Osteoblast (primary cell): Measurements from ENCODE around the gene CD109. TPM values are rescaled to one million over a fixed set of nuclear protein-coding genes. Genes with fewer than 3 reads are reported as not detected.
"Not testable (repeated sequence)": the region's sequence is repeated elsewhere in the genome, so short reads cannot be mapped to it uniquely, and the experiment has no call there.

Experiments used
- DNase-seq: peaks from one replicate; pipeline ENCODE4 v3.0.0; 2011; ENCODE audit warnings: low spot score, mixed read lengths; ENCODE audit not compliant: insufficient read length; ENCODE audit errors: missing footprints
- H2AFZ ChIP-seq: 2 replicates; pipeline ENCODE4 v1.6.0; 2011; ENCODE audit warnings: mild to moderate bottlenecking, low read length
- H3K27ac ChIP-seq: 2 replicates; pipeline ENCODE4 v1.5.1; 2011; ENCODE audit warnings: mild to moderate bottlenecking, low read depth, low read length, moderate library complexity
- H3K27me3 ChIP-seq: 2 replicates; pipeline ENCODE4 v1.6.0; 2012; ENCODE audit warnings: mild to moderate bottlenecking, control low read depth, inconsistent platforms, low read length, moderate library complexity; ENCODE audit not compliant: insufficient read depth
- H3K36me3 ChIP-seq: 2 replicates; pipeline ENCODE4 v1.5.1; 2011; ENCODE audit warnings: mild to moderate bottlenecking, low read length, control low read depth, moderate library complexity; ENCODE audit not compliant: insufficient read depth
- H3K4me1 ChIP-seq: 2 replicates; pipeline ENCODE4 v1.5.1; 2011; ENCODE audit warnings: mild to moderate bottlenecking, low read length, control low read depth, moderate library complexity; ENCODE audit not compliant: insufficient read depth
- H3K4me2 ChIP-seq: 2 replicates; pipeline ENCODE4 v1.6.0; 2011; ENCODE audit warnings: mild to moderate bottlenecking, low read length; ENCODE audit not compliant: insufficient read depth
- H3K4me3 ChIP-seq: fragments of 200-600 bp; sonication (generic); 3 replicates; pipeline ENCODE4 v1.5.1; 2012; ENCODE audit warnings: mild to moderate bottlenecking, low read length, inconsistent platforms; ENCODE audit not compliant: insufficient read depth
- H3K79me2 ChIP-seq: 2 replicates; pipeline ENCODE4 v1.6.0; 2012; ENCODE audit warnings: mild to moderate bottlenecking, low read length, control low read depth, inconsistent platforms; ENCODE audit not compliant: insufficient read depth
- H3K9me3 ChIP-seq: 2 replicates; pipeline ENCODE4 v1.5.1; 2011; ENCODE audit warnings: low read depth, low read length, control low read depth
- H4K20me1 ChIP-seq: 2 replicates; pipeline ENCODE4 v1.6.0; 2012; ENCODE audit warnings: mild to moderate bottlenecking, low read length, control low read depth; ENCODE audit not compliant: insufficient read depth
- CTCF ChIP-seq: IDR thresholded peaks from 2 replicates; pipeline ENCODE4 v1.5.1; 2011; ENCODE audit warnings: mild to moderate bottlenecking, low read depth, low read length, moderate library complexity; ENCODE audit errors: extremely low read depth
- total RNA-seq: library from RNA; depleted of rRNA; stranded (reverse); fragments of >200 nt; gene quantifications from 2 replicates; pipeline ENCODE4 v1.2.3, GENCODE V29; 2012

Gene CD109
- total RNA-seq, 1 donor = 93.4 TPM

GRCh38 chr6:73724389-73724788 lies 28.4 kb downstream of the CD109 start:
- TF ChIP-seq CTCF = no peak
- Histone ChIP-seq H3K4me1 (peaks cover 13% of the 10 kb centered on the region), H3K27me3 (no peaks in the 10 kb centered on the region), H2AFZ (no peak overlapping the region), H3K27ac (no peak overlapping the region), H3K79me2 (peaks cover 8% of the 10 kb centered on the region), H3K4me3 (no peak overlapping the region), H3K36me3 (no peaks in the 10 kb centered on the region), H3K9me3 (no peaks in the 10 kb centered on the region), H3K4me2 (no peak overlapping the region), H4K20me1 (no peaks in the 10 kb centered on the region)
- DNase-seq = no peak

GRCh38 chr6:73725192-73725591 lies 29.2 kb downstream of the CD109 start:
- H3K27ac ChIP-seq, H4K20me1 ChIP-seq, H3K9me3 ChIP-seq, H3K36me3 ChIP-seq, H2AFZ ChIP-seq, H3K4me2 ChIP-seq, DNase-seq, H3K79me2 ChIP-seq, H3K4me3 ChIP-seq, H3K27me3 ChIP-seq: not testable (repeated sequence)
- H3K4me1 ChIP-seq = peaks cover 13% of the 10 kb centered on the region

- Histone ChIP-seq H3K4me1 (peaks cover 12% of the 10 kb centered on the region), H3K4me3 (no peak overlapping the region), H4K20me1 (no peaks in the 10 kb centered on the region), H3K9me3 (no peaks in the 10 kb centered on the region), H3K79me2 (no peaks in the 10 kb centered on the region), H3K36me3 (no peaks in the 10 kb centered on the region), H3K4me2 (no peak overlapping the region), H3K27me3 (no peaks in the 10 kb centered on the region), H3K27ac (no peak overlapping the region), H2AFZ (no peak overlapping the region)
- no peak for TF ChIP-seq CTCF
- no peak for DNase-seq
Observed at GRCh38 chr6:73727114-73727513, 31.1 kb downstream of the CD109 start.

- Histone ChIP-seq H3K79me2 (peaks cover 2% of the 10 kb centered on the region), H3K36me3 (peaks cover 5% of the 10 kb centered on the region), H3K9me3 (no peaks in the 10 kb centered on the region), H3K4me1 (no peaks in the 10 kb centered on the region), H2AFZ (no peak overlapping the region), H3K4me2 (no peak overlapping the region), H3K27ac (no peak overlapping the region), H4K20me1 (no peaks in the 10 kb centered on the region), H3K4me3 (no peak overlapping the region), H3K27me3 (no peaks in the 10 kb centered on the region)
- TF ChIP-seq CTCF = no peak
- DNase-seq = no peak
Observed at GRCh38 chr6:73728548-73729205, 32.7 kb downstream of the CD109 start.
